Measurements from ENCODE around the gene ACSL5.

- TF ChIP-seq CTCF (IDR thresholded peaks at IDR 0.05): no peak
- no peak for TF ChIP-seq POLR2A (IDR thresholded peaks at IDR 0.05)
Observed at GRCh38 chr10:112367516-112367915, 6.4 kb upstream of the ACSL5 start.
